HL-60 (cell line): Measurements from ENCODE around the gene BAG5.

Experiments
- CTCF ChIP-seq: IDR thresholded peaks from one replicate; pipeline ENCODE4 v1.5.1; 2011; ENCODE audit warnings: low read length, control low read depth, inconsistent platforms; ENCODE audit not compliant: insufficient read depth
- POLR2AphosphoS5 ChIP-seq: IDR thresholded peaks from 2 replicates; pipeline ENCODE4 v1.6.1; 2012; ENCODE audit warnings: low read depth

GRCh38 chr14:103533137-103533998, 29.1 kb downstream of the BAG5 start:
- TF ChIP-seq POLR2AphosphoS5 (no peak), CTCF (no peak)
